IPS DF 4.7 (cell line): ENCODE measurements around the gene DEXI.
"Not testable (repeated sequence)": the region's sequence is repeated elsewhere in the genome, so short reads cannot be mapped to it uniquely, and the experiment has no call there.

ENCODE experiments used
- DNase-seq: peaks from one replicate; pipeline ENCODE4 v3.0.0-alpha.2; 2013; ENCODE audit warnings: low spot score; ENCODE audit errors: extremely low read depth

DEXI gene

DNA sequence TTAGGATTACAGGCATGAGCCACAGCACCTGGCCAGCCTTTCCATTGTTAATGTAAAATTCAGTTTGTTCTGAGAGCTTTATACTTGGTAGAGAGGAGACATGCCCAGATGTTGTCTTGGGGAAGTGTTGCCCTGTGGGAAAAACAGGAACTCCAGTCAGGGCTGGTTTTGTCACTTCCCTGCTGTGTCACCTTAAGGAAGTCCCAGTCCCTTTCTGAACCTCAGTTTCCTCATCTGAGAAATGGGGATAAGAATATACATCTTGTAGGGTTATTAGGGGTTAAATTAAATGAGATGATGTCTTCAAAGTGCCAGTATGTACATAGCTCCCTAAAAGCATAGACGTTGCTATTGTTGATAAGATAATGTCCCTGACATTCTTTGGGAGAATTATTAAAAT, 27.3 kb upstream of the DEXI start:
- no peak for DNase-seq

DNA sequence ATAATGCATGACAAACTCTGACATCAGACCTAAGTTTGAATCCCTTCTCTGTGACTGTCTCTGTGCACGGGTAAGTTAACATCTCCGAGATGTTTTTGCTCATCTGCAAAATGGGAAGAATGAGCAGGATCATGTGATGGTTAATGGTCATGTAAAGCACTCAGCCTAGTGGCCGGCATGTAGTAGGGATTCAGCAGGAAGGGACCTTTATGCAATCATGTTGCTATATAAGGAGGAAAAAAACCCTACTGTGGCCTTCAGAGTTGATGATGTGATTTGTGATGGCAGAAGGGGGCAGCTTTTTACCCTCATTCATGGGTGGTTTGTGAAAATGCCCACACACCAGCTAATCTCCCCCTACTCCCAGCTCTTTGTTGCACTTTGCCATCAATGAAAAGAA, 26.2 kb upstream of the DEXI start:
- no peak for DNase-seq

DNA sequence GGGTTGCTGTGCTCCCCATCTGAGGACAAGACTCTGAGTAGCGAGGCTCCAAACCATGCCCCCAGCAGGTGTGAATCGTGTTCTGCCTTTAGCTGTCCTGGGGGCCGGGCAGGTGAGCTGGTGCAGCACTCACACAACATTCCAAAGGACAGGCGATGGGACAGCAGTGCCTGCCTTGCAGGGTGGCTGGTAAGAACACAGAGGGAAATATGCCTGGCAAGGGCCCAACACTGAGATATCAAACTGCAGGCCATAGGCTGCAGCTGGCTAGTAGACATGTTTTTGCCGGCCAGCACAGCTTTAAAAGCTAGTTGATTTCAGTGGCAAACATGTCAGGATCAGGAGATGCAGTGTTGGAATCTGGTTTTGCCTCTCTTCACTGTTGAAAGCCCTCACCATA, 25.7 kb upstream of the DEXI start:
- no peak for DNase-seq

DNA sequence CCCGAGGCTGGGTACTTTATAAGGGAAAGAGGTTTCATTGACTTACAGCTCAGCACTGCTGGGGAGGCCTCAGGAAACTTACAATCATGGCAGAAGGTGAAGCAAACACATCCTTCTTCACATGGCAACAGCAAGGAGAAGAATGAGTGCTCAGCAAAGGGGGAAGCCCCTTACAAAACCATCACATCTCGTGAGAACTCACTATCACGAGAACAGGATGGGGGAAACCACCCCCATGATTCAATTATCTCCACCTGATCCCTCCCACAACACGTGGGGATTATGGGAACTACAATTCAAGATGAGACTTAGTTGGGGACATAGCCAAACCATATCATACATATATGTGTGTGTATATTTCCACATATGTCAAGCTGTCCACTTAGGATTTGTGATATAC, 24.3 kb upstream of the DEXI start:
- DNase-seq: not testable (repeated sequence)

DNA sequence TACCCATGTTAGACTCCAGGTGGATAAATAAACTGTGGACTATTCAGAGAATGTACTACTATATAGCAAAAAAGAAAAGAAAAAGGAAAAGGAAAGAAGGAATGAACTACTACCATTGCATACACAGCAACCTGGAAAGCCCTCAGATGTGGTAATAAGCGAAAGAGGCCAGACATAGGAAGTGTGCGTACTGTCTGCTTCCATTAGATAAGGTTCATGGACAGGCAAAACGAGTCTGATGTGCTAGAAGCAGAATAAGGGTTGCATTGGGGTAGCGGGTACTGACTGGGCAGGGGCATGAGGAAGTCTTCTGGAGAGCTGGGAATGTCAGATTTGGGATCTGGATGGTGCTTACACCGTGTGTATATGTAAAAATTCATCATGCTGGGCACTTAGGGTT, 23.9 kb upstream of the DEXI start:
- DNase-seq: no peak

DNA sequence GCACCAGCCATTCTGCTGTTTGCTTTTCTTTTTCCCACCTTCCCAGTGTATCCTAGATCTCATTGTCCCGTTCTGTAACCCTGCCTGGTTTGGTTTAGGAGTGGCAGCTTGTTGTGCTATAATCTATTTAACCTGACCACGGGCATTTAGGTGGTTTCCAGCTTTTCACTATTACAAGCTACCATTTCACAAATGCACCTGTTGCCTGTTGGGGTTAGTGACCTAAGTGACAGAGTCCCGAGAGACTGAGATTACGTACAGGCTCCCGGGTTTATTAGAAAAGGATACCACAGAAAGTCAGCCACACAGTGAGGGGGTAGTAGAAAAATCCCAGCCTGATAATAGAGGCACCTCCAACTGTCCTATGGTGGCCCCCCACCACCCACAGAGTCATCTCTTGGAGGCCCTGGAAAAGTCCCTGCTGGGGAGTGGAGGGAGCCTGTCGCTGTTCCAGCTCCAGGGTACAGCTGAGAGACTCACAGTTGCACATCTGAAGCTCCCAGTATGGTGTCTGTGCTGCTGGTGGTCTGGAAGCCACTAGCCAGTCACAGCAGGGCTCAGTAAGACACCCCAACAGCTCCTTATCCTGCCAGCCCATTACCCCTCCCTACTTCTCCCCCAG, 23.3 kb upstream of the DEXI start:
- no peak for DNase-seq

DNA sequence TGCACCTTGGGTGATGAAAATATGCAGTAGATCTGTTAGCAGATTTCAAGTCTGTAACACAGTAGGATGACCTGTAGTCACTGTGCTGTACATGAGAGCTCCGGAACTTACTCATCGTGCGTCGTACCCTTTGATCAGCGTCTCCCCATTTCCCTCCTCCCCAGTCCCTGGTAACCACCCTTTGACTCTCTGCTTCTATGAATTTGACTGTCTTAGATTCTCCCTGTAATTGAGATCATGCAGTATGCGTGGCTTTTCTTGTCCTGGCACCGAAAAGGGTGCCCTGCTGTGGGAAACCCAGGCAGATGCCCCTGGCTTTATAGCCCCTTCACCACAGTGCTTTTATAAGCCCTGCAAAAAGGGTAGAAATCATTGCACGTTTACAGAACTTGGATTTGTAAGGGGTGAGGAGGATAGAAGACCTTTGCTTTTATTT, 22.6 kb upstream of the DEXI start:
- no peak for DNase-seq

DNA sequence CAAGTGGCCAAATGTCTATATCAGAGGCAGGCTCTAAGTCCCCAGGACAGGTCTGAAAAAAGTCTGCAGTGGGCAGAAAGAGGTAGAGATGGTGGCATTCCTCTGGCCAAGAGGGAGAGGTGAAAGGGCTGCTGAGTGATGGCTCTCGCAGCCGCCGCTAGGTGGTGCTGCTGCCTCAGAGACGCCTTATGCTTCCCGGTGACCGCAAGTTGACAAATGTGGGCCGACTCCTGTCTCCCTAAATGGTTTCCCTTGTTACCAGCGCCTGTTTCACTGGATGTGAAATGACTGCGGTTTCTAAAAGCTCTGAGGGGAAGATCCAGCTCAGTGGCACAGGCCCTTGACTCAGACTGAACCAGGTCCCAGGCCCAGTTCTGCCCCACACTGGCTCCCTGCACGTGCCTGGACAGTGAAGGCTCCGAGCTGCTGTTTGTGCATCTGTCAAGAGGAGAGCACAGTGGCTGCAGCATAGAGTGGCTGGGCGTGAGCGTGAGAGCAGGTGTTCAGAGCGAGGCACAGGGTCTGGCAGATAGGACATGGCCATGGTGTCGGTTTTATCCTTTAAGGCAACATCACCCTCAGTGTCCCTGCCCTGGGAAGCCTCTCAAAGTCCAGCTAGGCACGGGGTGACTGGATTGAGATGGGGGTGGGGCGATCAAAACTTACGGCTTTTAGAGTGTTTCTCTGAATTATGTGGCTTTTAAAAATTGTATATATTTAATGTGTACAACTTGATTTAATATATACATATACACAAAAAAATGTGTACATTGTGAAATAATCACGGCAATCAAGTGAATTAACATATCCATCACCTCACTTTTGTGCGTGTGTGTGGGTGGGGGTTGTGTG, 22.0 kb upstream of the DEXI start:
- no peak for DNase-seq

DNA sequence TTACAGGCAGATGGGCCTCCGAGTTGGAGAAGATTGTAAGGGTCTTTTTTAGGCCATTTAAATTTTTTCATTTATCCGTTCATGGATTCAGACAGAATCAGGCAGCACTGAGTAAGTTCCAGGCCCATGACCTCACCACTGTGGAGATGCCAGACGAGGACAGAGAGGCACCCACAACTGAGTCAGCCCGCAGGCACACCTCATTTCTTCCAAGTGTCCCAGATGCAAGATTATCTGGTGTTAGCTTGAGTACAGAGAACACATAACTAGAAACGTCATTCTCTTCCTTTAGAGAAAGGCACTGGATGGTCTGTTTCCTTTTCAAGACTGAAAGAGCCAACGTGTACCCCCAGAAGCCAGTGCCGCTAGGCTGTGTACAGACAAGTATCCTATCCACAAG, 19.0 kb upstream of the DEXI start:
- no peak for DNase-seq

DNA sequence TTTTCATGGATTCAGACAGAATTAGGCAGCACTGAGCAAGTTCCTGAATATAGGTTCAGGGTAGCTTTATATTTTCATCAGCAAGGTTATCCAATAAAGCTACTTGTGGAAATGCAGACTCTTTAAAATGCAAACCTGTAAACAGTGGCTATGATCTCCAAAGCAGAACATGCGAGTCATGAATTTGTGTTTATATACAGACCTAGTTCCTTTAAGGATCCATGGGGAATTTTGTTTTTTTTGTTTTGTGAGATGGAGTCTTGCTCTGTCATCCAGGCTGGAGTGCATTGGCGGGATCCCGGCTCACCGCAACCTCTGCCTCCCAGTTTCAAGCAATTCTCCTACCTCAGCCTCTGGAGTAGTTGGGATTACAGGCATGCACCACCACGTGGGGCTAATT, 16.9 kb upstream of the DEXI start:
- no peak for DNase-seq

DNA sequence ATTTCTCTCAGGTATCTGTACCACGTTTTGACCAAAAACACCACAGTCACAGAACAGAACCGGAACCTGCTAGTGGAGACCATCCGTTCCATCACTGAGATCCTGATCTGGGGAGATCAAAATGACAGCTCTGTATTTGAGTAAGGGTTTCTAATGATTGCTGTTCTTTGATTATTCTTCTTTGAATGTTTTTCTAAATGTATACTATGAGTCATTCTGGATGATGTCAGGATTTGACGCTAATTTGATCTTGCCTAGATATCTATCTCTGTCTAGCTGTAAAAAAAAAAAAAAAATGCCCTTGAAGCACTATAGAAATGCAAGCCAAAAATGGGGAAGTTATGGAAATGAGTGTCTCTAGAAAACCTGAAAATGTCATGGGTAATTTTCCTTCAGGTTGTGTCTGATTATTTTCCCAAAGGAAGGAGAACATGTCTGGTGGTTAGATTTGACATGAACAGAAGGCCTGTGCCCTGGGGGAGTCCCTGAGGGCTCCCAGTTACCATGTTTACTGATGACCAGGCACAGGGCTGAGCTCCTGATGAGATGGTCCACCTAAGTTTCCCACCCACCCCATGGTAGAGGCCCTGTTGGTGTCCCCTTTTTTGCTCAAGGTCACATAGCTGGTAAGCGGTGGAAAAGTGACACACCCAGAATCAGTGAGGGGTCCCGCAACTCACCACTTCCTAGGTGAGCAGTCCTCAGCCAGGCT, 15.7 kb upstream of the DEXI start:
- DNase-seq: no peak

DNA sequence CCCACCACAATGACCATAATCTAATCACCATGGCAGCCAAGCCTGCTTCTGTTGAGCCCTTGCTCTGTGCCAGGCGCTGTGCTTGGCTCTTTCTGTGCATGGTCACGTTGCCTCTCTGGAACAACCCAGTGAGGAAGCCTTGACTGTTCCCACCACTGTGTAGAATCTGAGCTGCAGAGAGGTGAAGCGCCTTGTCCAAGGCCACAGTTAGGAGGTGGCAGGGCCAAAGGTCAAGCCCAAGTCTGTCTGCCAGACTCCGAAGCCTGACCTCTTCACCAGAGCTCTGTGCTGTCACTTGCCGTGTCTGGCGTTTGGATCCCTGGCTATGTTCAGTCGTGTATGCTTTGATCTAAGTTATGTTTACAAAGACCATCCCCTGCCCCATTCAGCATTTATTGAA, 12.6 kb upstream of the DEXI start:
- no peak for DNase-seq

DNA sequence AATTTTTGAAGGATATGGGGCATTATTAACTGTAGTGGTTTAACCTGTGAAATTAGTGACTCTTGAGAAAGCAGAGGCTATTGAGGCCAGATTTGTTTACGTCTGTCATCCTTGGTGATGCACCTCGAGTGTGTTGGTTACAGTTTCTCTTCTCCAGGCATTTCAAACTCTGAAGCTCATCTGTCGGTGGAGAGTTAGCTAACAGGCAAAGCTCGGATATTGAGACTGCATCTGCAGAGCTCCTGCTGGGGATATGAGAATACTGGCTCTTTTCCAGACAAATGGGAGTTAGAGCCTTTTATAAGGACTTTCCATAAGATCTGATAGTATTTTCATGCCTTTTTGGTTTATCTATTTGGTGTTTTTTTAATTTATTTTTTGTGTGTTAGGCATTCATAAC, 8.8 kb upstream of the DEXI start:
- no peak for DNase-seq

DNA sequence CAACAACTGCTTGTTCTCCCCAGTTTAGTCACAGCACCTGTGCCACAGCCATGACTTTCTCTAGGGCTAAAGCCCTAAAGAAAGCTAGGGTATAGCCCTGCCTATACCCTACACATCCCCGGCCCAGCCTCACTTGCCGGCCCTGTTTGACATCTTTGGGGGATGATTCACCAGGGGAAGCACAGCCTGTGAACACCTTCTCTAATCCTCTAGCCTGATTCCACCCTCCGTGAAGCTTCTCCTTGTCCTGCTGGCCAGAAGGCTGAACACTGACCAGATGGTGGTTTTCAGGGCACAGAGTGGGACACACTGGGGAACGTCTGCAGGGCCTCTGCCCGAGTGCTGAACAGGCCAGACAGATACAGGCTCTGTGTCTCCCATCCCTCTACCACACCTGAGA, 8.1 kb upstream of the DEXI start:
- no peak for DNase-seq

DNA sequence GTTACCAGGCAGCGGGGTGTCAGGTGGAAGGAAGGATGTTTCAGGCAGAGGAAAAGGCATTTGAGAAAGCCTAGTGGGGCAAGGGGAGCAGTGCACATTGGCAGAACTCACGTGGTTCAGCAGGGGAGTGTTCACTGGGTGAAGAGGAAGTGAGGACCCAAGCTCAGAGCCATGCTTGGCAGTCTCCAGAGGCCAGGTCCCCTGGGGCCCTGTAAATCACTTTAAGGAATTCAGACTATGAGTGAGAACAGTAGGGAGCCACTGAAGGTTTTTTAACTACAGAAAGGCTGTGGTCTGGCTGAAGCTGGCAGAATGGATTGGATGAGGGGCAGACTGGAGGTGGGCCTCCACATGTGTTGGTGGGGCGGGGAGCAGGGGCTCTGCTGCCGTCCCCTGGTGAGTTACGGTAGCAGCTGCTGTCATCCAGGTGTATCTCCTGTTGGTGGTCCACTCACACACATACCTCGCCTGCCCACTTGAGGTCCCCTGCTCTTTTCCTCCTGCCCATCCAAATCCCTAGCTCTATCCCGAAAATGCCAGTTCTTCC, 7.2 kb upstream of the DEXI start:
- DNase-seq: peak; percentile 64

DNA sequence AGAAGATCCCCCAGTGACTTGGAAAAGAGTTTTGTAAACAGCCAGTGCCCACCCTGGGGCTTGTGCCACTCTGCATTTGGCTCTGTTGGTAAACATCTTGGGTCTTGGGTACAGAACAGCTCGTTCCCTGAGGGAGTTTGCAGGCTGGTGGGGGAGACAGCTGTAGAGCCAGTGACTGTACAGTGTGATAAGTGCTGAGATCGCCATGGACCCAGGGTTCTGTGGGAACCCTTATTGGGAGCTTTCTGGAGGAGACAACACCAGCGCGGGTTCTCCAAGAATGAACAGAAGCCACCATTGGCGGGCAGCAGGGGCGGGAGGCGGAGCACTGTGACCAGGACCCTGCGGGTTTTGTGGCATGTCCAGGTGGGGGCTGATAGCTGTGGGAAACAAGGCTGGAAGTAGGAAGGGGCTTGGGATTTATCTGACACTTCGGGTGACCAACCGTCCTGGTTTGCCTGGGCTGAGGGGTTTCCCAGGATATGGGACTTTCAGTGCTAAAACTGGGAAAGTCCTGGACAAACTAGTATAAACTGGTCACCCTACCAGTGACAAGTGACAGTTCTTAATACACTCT, 5.0 kb upstream of the DEXI start:
- DNase-seq: no peak

DNA sequence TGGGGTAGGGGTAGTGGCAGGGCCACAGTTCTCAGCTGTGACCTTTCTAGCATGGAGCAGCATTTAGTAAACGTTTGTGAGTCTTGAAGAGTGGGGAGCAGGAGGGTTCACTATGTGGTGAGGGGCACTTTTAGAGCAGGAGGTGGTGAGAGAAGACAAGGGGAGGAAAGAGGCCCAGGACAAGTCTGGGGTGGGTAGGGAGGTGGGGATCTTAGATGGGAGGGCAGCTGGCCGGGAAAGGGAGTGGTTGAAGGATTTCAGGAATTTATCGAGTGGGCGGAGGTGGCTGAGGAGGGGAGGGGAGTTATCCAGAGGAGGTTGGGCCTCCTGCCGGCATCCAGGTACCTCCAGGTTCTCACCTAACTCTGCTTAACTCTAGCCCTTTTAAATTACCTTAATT, 4.0 kb upstream of the DEXI start:
- DNase-seq: no peak

DNA sequence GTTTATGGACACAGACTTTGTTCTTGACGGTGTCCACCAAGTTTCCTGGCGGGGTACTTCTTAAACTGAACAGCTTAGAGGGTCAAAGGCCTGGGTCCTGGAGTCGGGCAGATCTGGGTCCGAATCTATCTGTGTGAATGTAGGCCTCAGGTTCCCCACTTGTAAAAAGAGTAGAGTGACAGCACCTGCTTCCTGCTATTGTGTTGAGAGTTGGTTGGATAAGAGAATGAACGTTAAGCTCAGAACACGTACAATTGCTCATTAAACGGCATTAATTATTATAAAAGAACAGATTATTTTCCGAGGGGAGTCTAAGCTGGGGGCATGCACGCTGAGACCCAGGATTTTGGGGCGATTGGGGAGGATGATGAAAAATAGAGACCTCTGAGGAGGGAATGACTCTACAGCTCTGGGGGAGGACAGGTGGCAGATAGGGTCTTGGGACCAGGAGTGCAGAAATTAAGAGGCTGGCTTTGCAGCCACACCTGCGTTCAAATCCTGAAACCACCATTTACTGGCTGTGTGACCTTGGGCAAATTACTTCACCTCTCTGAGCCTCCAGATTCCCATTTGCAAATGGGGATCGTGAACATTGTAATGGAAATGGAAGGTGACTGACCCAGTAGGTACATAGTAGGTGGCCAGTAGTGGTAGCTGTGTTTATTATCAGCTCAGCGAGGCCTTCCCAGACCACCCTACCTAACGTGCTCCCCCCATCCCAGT, 3.0 kb upstream of the DEXI start:
- DNase-seq: no peak

DNA sequence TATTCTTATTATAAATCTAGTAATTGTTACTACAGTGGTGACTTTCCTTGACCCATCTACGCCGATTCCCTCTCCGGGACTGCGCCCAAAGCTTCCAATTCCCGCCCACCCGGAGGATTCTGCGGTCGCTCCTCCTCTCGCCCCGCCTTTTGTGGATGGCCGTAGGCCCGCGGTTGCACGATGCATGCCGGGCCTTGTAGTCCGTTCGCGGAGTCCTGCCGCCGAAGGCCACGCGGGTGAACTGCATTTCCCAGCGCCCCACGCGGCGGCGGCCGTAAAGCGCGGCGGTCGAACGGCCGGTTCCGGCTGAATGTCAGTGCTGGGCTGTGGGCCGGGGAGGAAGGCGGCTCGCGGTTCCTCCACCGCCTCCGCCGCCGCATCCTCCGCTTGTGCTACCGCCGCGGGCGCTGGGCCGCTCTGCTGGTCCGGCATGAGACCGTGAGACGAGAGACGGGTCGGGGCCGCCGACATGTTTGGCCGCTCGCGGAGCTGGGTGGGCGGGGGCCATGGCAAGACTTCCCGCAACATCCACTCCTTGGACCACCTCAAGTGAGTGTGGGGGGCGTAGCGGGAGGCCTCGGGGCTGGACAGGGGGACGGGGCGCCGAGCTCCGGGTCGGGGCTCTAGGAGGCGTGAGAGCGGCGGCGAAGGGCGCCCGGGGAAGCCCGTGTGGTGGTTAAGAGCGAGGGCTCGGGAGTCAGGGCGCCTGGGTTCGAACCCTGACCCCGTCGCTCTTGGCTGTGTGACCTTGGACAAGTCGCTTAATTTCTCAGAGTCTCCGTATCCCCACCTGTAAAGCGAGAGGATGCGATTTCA, 2.2 kb upstream of the DEXI start, which contains the start of gene CLEC16A:
Gene CLEC16A (plus strand): TSS at position 316 of the 816 bp plus-strand sequence. CDS start 154 bp downstream, at position 470.
- peak; percentile 69 for DNase-seq

DNA sequence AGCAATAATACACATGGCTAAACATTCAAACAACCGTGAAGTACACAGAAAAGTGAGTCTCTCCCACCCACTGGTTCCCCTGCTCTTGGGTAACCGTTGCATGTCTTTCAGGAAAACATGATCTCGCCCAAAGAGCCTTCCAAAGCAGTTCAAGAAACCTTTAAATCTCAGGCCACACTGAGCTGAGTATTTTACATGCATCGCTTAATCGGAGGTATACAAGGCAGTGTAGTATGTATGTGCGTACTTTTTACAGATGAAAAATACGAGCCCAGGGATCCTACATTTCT, 741 bp upstream of the DEXI start:
- no peak for DNase-seq
